Fibroblast of lung (primary cell): ENCODE data around the gene TBX6. TPM values are rescaled to one million over a fixed set of nuclear protein-coding genes. Genes with fewer than 3 reads are reported as not detected.

Experiments used
- DNase-seq, 2 donors: peaks; one replicate each; pipeline versions ENCODE4 v3.0.0 to v3.0.0-alpha.2; 2010; ENCODE audit warnings: low read depth in 2 of 2
- H2AFZ ChIP-seq: 2 replicates; pipeline ENCODE4 v1.5.1; 2012; ENCODE audit warnings: low read length, control low read depth, inconsistent platforms
- H3K27ac ChIP-seq: 2 replicates; pipeline ENCODE4 v1.5.1; 2011; ENCODE audit warnings: low read length, control low read depth; ENCODE audit not compliant: insufficient read depth
- H3K27me3 ChIP-seq: 2 replicates; pipeline ENCODE4 v1.5.1; 2011; ENCODE audit warnings: mild to moderate bottlenecking, low read length; ENCODE audit not compliant: control insufficient read depth, insufficient read depth
- H3K36me3 ChIP-seq: 2 replicates; pipeline ENCODE4 v1.5.1; 2011; ENCODE audit warnings: low read length; ENCODE audit not compliant: control insufficient read depth, insufficient read depth
- H3K4me1 ChIP-seq: 2 replicates; pipeline ENCODE4 v1.5.1; 2011; ENCODE audit warnings: low read length; ENCODE audit not compliant: control insufficient read depth, insufficient read depth; ENCODE audit errors: extremely low read depth
- H3K4me2 ChIP-seq: 2 replicates; pipeline ENCODE4 v1.5.1; 2011; ENCODE audit warnings: low read length, control low read depth; ENCODE audit not compliant: insufficient read depth; ENCODE audit errors: extremely low read depth
- H3K4me3 ChIP-seq, 4 experiments: fragments of 200-600 bp in 1 of 4; sonication (generic) in 1 of 4; replicated peaks in 1 of 4; 2 replicates each; pipeline ENCODE4 v1.5.1; 2011 to 2016; ENCODE audit warnings: low read length in 4 of 4, low read depth in 3 of 4, mild to moderate bottlenecking in 3 of 4, control low read depth in 2 of 4, inconsistent platforms in 1 of 4, mixed read lengths in 1 of 4; ENCODE audit not compliant: insufficient read depth in 1 of 4; ENCODE audit errors: control extremely low read depth in 1 of 4
- H3K79me2 ChIP-seq: 2 replicates; pipeline ENCODE4 v1.5.1; 2012; ENCODE audit warnings: mild to moderate bottlenecking, low read length, inconsistent platforms; ENCODE audit not compliant: control insufficient read depth, insufficient read depth
- H3K9ac ChIP-seq: 2 replicates; pipeline ENCODE4 v1.5.1; 2011; ENCODE audit warnings: mild to moderate bottlenecking, low read length, control low read depth; ENCODE audit not compliant: insufficient read depth
- H3K9me3 ChIP-seq: 2 replicates; pipeline ENCODE4 v1.5.1; 2012; ENCODE audit warnings: low read depth, low read length; ENCODE audit not compliant: control insufficient read depth, insufficient read depth
- H4K20me1 ChIP-seq: 2 replicates; pipeline ENCODE4 v1.5.1; 2011; ENCODE audit warnings: low read length; ENCODE audit not compliant: control insufficient read depth, insufficient read depth; ENCODE audit errors: extremely low read depth
- EZH2 ChIP-seq: IDR thresholded peaks from 2 replicates; pipeline ENCODE4 v1.5.1; 2012; ENCODE audit warnings: low read length, control low read depth, mild to moderate bottlenecking; ENCODE audit errors: missing control alignments
- polyA plus RNA-seq, 2 donors: library from polyadenylated mRNA; depleted of rRNA in 1 of 2; stranded (reverse) in 1 of 2; unstranded in 1 of 2; fragments of >200 nt; gene quantifications; 2 replicates each; pipeline ENCODE4 v1.2.1, GENCODE V29; 2011 to 2012; ENCODE audit warnings: missing spikeins in 1 of 2
- total RNA-seq: library from RNA; depleted of rRNA; stranded (reverse); fragments of >200 nt; gene quantifications from 2 replicates; pipeline ENCODE4 v1.2.1, GENCODE V29; 2014
- TF ChIP-seq, protein P1 (sequence below), 2 donors: IDR thresholded peaks in 1 of 2; conservative IDR thresholded peaks in 1 of 2; 1 replicate in 1 of 2; 2 replicates in 1 of 2; pipeline ENCODE4 v1.5.1; 2011 to 2012; ENCODE audit warnings: low read length in 2 of 2, control low read depth in 1 of 2, inconsistent platforms in 1 of 2, low read depth in 1 of 2, mild to moderate bottlenecking in 1 of 2

The TBX6 gene
- total and polyA plus RNA-seq, 2 donors (not counting 1 experiment from before 2014, with no cell fraction given): 0.33 TPM; not detected in 1

DNA sequence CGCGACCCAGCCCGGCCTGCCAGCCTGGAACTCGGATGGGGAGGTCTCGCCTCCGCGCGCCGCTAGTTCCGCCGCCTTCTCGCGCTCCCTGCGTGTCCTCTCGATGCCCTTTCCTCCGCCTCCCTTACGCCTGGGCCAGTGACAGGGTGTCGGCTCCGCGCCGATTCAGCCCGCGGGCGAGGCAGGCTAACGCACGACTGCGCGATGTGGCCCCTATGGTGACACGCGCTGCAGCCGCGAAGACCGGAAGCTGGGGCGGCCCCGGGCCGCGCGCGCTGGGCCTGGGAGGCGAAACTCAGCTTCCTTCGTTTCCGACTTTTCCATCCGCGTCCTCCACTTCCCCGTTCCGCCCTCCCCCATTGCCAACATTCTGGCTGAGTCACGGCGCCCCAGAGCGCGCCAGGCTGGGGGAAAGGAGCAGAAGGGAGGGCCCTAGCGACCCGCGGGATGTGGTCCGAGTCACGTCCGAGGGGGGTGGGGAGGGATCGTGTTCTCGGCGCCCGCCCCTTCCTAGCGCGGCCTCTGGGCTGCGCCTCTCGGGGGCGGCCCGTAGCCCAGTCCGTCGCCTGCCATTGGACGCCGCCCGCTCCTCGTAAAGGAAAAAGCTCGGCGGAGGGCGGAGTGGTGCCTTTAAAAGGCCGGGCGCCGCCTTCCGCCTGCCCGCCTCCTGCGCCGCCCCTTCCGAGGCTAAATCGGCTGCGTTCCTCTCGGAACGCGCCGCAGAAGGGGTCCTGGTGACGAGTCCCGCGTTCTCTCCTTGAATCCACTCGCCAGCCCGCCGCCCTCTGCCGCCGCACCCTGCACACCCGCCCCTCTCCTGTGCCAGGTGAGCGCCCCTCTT lies 26.4 kb downstream of the TBX6 start, which contains the start of gene ALDOA:
Gene ALDOA, plus strand, starts transcription at position 659 of the 841 bp plus-strand sequence. CDS start 1,138 bp downstream, outside the sequence.
- H2AFZ ChIP-seq: peak within 1 kb of the TSS; percentile 69
- peaks cover 46% of the 10 kb centered on the region for H3K79me2 ChIP-seq
- H3K4me1 ChIP-seq: peaks cover 37% of the 10 kb centered on the region
- peak within 1 kb of the TSS; percentile 98 for H3K9ac ChIP-seq
- no peaks in the 10 kb centered on the region for H3K9me3 ChIP-seq
- no peaks in the 10 kb centered on the region for H3K27me3 ChIP-seq
- H3K4me3 ChIP-seq: peak within 1 kb of the TSS; percentile 80 to 97 (median 92)
- peak within 1 kb of the TSS; percentile 92 for H3K4me2 ChIP-seq
- H4K20me1 ChIP-seq: no peaks in the 10 kb centered on the region
- H3K36me3 ChIP-seq: peaks cover 29% of the 10 kb centered on the region
- peak; percentile 98 to 99 for DNase-seq
- H3K27ac ChIP-seq: peak within 1 kb of the TSS; percentile 99
- TF ChIP-seq, protein P1, sequence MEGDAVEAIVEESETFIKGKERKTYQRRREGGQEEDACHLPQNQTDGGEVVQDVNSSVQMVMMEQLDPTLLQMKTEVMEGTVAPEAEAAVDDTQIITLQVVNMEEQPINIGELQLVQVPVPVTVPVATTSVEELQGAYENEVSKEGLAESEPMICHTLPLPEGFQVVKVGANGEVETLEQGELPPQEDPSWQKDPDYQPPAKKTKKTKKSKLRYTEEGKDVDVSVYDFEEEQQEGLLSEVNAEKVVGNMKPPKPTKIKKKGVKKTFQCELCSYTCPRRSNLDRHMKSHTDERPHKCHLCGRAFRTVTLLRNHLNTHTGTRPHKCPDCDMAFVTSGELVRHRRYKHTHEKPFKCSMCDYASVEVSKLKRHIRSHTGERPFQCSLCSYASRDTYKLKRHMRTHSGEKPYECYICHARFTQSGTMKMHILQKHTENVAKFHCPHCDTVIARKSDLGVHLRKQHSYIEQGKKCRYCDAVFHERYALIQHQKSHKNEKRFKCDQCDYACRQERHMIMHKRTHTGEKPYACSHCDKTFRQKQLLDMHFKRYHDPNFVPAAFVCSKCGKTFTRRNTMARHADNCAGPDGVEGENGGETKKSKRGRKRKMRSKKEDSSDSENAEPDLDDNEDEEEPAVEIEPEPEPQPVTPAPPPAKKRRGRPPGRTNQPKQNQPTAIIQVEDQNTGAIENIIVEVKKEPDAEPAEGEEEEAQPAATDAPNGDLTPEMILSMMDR (conservative IDR thresholded peaks at IDR 0.05 in 1 of 2, IDR thresholded peaks at IDR 0.05 in 1 of 2; ENCODE audit: low read depth in 1 of 2, low read length in 2 of 2): no peak
- TF ChIP-seq EZH2: no peak

DNA sequence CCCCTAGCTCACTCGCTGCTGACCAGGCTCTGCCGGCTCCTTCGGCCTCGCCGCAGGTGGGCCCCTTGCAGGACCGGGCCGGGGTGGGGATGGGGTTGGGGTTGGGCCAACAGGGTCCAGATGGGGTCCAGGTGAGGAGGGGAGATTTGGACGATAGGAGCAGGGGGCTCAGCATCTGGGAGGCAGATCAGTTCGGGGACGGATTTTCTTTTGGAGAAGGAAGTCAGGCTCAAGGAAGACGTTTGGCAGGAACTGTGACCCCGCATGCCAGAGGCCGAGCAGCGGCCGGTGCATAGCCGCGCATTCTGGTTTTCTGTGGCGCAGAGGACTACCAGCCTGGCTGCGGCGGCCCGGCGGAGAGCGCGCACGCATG lies 27.0 kb downstream of the TBX6 start:
- peaks cover 40% of the 10 kb centered on the region for H3K79me2 ChIP-seq

More for the DNA sequence above, 27.0 kb downstream of the TBX6 start:
- peak overlapping the region; percentile 98 for H3K9ac ChIP-seq
- no peak for TF ChIP-seq EZH2
- TF ChIP-seq, protein P1 (conservative IDR thresholded peaks at IDR 0.05 in 1 of 2, IDR thresholded peaks at IDR 0.05 in 1 of 2; ENCODE audit: low read depth in 1 of 2, low read length in 2 of 2): no peak
- peaks cover 23% of the 10 kb centered on the region for H3K36me3 ChIP-seq
- H3K27ac ChIP-seq: peak overlapping the region; percentile 99
- H3K4me3 ChIP-seq: peak overlapping the region; percentile 54 to 64 (median 56)
- no peak overlapping the region for H2AFZ ChIP-seq
- no peaks in the 10 kb centered on the region for H3K27me3 ChIP-seq
- H3K4me1 ChIP-seq: peaks cover 33% of the 10 kb centered on the region
- H4K20me1 ChIP-seq: no peaks in the 10 kb centered on the region
- DNase-seq: no peak
- peak overlapping the region; percentile 92 for H3K4me2 ChIP-seq
- H3K9me3 ChIP-seq: no peaks in the 10 kb centered on the region
